Neural cell (in vitro differentiated cells): ENCODE results near the gene AP2A2. TPM values are rescaled to one million over a fixed set of nuclear protein-coding genes. Genes with fewer than 3 reads are reported as not detected.

Experiments used
- H2AFZ ChIP-seq: fragments of 200-600, 300-800 bp; sonication (generic), shearing (Covaris generic); 2 replicates; pipeline ENCODE4 v1.6.0; 2014; ENCODE audit warnings: low read depth, mild to moderate bottlenecking, antibody characterized with exemption, low read length, moderate library complexity
- H3F3A ChIP-seq: fragments of 200-600 bp; shearing (Covaris generic); 2 replicates; pipeline ENCODE4 v1.6.1; 2016; ENCODE audit warnings: mild to moderate bottlenecking, moderate library complexity, mixed read lengths, antibody characterized with exemption, low read length; ENCODE audit not compliant: insufficient read depth, poor library complexity, severe bottlenecking
- H3K27ac ChIP-seq: fragments of 200-600, 300-800 bp; sonication (generic), shearing (Covaris generic); 2 replicates; pipeline ENCODE4 v1.5.1; 2014; ENCODE audit warnings: mild to moderate bottlenecking, low read length, moderate library complexity
- H3K27me3 ChIP-seq: fragments of 300-800, 200-600 bp; sonication (generic), shearing (Covaris generic); 2 replicates; pipeline ENCODE4 v1.6.0; 2014; ENCODE audit warnings: mild to moderate bottlenecking, low read depth, low read length, moderate library complexity; ENCODE audit not compliant: insufficient read depth
- H3K36me3 ChIP-seq: fragments of 300-800, 200-600 bp; sonication (generic), shearing (Covaris generic); 2 replicates; pipeline ENCODE4 v1.5.1; 2014; ENCODE audit warnings: mild to moderate bottlenecking, antibody characterized with exemption, low read length, moderate library complexity; ENCODE audit not compliant: insufficient read depth
- H3K4me2 ChIP-seq: fragments of 300-800, 200-600 bp; sonication (generic), shearing (Covaris generic); 2 replicates; pipeline ENCODE4 v1.6.0; 2014; ENCODE audit warnings: mild to moderate bottlenecking, low read length
- H3K4me3 ChIP-seq: fragments of 300-800, 200-600 bp; sonication (generic), shearing (Covaris generic); 2 replicates; pipeline ENCODE4 v1.5.1; 2014; ENCODE audit warnings: mild to moderate bottlenecking, low read length, moderate library complexity
- H3K79me2 ChIP-seq: fragments of 200-600 bp; shearing (Covaris generic); replicated peaks from 2 replicates; pipeline ENCODE4 v1.6.0; 2014; ENCODE audit warnings: mild to moderate bottlenecking, low read length, moderate library complexity; ENCODE audit not compliant: insufficient read depth
- H3K9ac ChIP-seq: fragments of 300-800, 200-600 bp; sonication (generic), shearing (Covaris generic); 2 replicates; pipeline ENCODE4 v1.6.1; 2016; ENCODE audit warnings: mild to moderate bottlenecking, low read length, mixed read lengths
- H3K9me2 ChIP-seq: fragments of 200-600 bp; shearing (Covaris generic); 2 replicates; pipeline ENCODE4 v1.6.1; 2016; ENCODE audit warnings: mild to moderate bottlenecking, low read length, mixed read lengths; ENCODE audit not compliant: insufficient read depth
- H3K9me3 ChIP-seq: fragments of 200-600, 300-800 bp; sonication (generic), shearing (Covaris generic); 2 replicates; pipeline ENCODE4 v1.6.1; 2016; ENCODE audit warnings: mild to moderate bottlenecking, mixed run types, low read length, moderate library complexity, mixed read lengths
- H4K20me1 ChIP-seq: fragments of 200-600 bp; shearing (Covaris generic); 2 replicates; pipeline ENCODE4 v1.6.1; 2016; ENCODE audit warnings: mild to moderate bottlenecking, mixed run types; ENCODE audit not compliant: insufficient read depth
- CTCF ChIP-seq: fragments of 450-650 bp; IDR thresholded peaks from 2 replicates; pipeline ENCODE4 v1.5.1; 2014; ENCODE audit warnings: antibody characterized with exemption, mild to moderate bottlenecking, moderate library complexity; ENCODE audit not compliant: poor library complexity, severe bottlenecking
- EP300 ChIP-seq: fragments of 450-650 bp; conservative IDR thresholded peaks from 2 replicates; pipeline ENCODE4 v1.6.1; 2014; ENCODE audit warnings: antibody characterized with exemption, mild to moderate bottlenecking, moderate library complexity; ENCODE audit not compliant: poor library complexity, severe bottlenecking
- EZH2 ChIP-seq: fragments of 200-600, 300-800 bp; shearing (Covaris generic), sonication (generic); IDR thresholded peaks from 2 replicates; pipeline ENCODE4 v1.6.1; 2014; ENCODE audit warnings: antibody characterized with exemption, low read length, borderline replicate concordance, mild to moderate bottlenecking; ENCODE audit not compliant: insufficient read depth, poor library complexity, severe bottlenecking
- MXI1 ChIP-seq: fragments of 450-650 bp; conservative IDR thresholded peaks from 2 replicates; pipeline ENCODE4 v1.6.1; 2014; ENCODE audit warnings: antibody characterized with exemption, mild to moderate bottlenecking; ENCODE audit not compliant: poor library complexity, severe bottlenecking
- POLR2AphosphoS5 ChIP-seq: IDR thresholded peaks from 2 replicates; pipeline ENCODE4 v1.6.1; 2012
- RAD21 ChIP-seq: fragments of 450-650 bp; conservative IDR thresholded peaks from 2 replicates; pipeline ENCODE4 v1.6.1; 2014; ENCODE audit warnings: antibody characterized with exemption, mild to moderate bottlenecking, moderate library complexity
- REST ChIP-seq: IDR thresholded peaks from 2 replicates; pipeline ENCODE4 v1.6.1; 2012; ENCODE audit warnings: borderline replicate concordance
- SMC3 ChIP-seq: fragments of 450-650 bp; conservative IDR thresholded peaks from 2 replicates; pipeline ENCODE4 v1.6.1; 2014; ENCODE audit warnings: antibody characterized with exemption, mild to moderate bottlenecking, moderate library complexity; ENCODE audit not compliant: poor library complexity
- TAF1 ChIP-seq: IDR thresholded peaks from 2 replicates; pipeline ENCODE4 v1.6.1; 2012; ENCODE audit warnings: low read depth
- polyA plus RNA-seq: library from polyadenylated mRNA; depleted of rRNA; stranded (reverse); fragments of >200 nt; gene quantifications from 2 replicates; pipeline ENCODE4 v1.2.3, GENCODE V29; 2014

Gene AP2A2
- polyA plus RNA-seq, 1 donor from 2014 or later = 46.5 TPM

- H3K79me2 ChIP-seq = no peaks in the 10 kb centered on the region
- no peak overlapping the region for H3K4me3 ChIP-seq
- H3K4me2 ChIP-seq = no peak overlapping the region
- H4K20me1 ChIP-seq = no peaks in the 10 kb centered on the region
- H3F3A ChIP-seq = no peaks in the 10 kb centered on the region
- no peaks in the 10 kb centered on the region for H3K36me3 ChIP-seq
- no peaks in the 10 kb centered on the region for H3K9me2 ChIP-seq
- H3K9ac ChIP-seq = no peak overlapping the region
- H3K9me3 ChIP-seq = no peaks in the 10 kb centered on the region
- no peak for TF ChIP-seq SMC3
- no peak for TF ChIP-seq EZH2
- TF ChIP-seq CTCF = no peak
- no peak for TF ChIP-seq TAF1
- no peak for TF ChIP-seq POLR2AphosphoS5
- TF ChIP-seq MXI1 = no peak
- no peak for TF ChIP-seq EP300
- TF ChIP-seq REST = no peak
- H3K27me3 ChIP-seq = no peaks in the 10 kb centered on the region
- no peak overlapping the region for H3K27ac ChIP-seq
- no peak overlapping the region for H2AFZ ChIP-seq
Measured at GRCh38 chr11:1042626-1043562, 117.2 kb downstream of the AP2A2 start.

GRCh38 chr11:1043563-1044096 lies 118.0 kb downstream of the AP2A2 start:
- no peaks in the 10 kb centered on the region for H3K36me3 ChIP-seq
- no peaks in the 10 kb centered on the region for H3K79me2 ChIP-seq
- no peak overlapping the region for H3K9ac ChIP-seq
- no peak overlapping the region for H2AFZ ChIP-seq
- no peaks in the 10 kb centered on the region for H3K27me3 ChIP-seq
- TF ChIP-seq RAD21 (no peak), CTCF (no peak), MXI1 (no peak), POLR2AphosphoS5 (no peak), EP300 (no peak), SMC3 (no peak), EZH2 (no peak), TAF1 (no peak), REST (no peak)
- no peaks in the 10 kb centered on the region for H4K20me1 ChIP-seq
- H3K9me3 ChIP-seq = no peaks in the 10 kb centered on the region
- H3K4me2 ChIP-seq = no peak overlapping the region
- no peak overlapping the region for H3K4me3 ChIP-seq
- no peaks in the 10 kb centered on the region for H3F3A ChIP-seq
- H3K27ac ChIP-seq = no peak overlapping the region
- no peaks in the 10 kb centered on the region for H3K9me2 ChIP-seq
